Neural crest cell (in vitro differentiated cells): ENCODE results near the gene ZC3H12C. TPM values are rescaled to one million over a fixed set of nuclear protein-coding genes. Genes with fewer than 3 reads are reported as not detected.

Source experiments
- DNase-seq: peaks from one replicate; pipeline ENCODE4 v3.0.0; 2021; ENCODE audit warnings: low read depth, mixed read lengths, low spot score
- H3K27ac Mint-ChIP-seq: one replicate; pipeline ENCODE4 v1.8.0; 2021; ENCODE audit warnings: mild to moderate bottlenecking, mixed read lengths; ENCODE audit not compliant: unreplicated experiment
- H3K27me3 Mint-ChIP-seq: 2 replicates; pipeline ENCODE4 v1.8.0; 2021; ENCODE audit warnings: low read depth, mild to moderate bottlenecking, mixed read lengths
- H3K36me3 Mint-ChIP-seq: 2 replicates; pipeline ENCODE4 v1.8.0; 2021; ENCODE audit warnings: low read depth, mild to moderate bottlenecking, mixed read lengths
- H3K4me1 Mint-ChIP-seq: 2 replicates; pipeline ENCODE4 v1.8.0; 2021; ENCODE audit warnings: mixed read lengths
- H3K4me3 Mint-ChIP-seq: one replicate; pipeline ENCODE4 v1.8.0; 2021; ENCODE audit warnings: mild to moderate bottlenecking, mixed read lengths
- H3K9me3 Mint-ChIP-seq: 2 replicates; pipeline ENCODE4 v1.8.0; 2021; ENCODE audit warnings: mixed read lengths
- CTCF ChIP-seq: fragments of 200-600 bp; sonication (generic); conservative IDR thresholded peaks from 2 replicates; pipeline ENCODE4 v1.5.0; 2021; ENCODE audit warnings: antibody characterized with exemption, mild to moderate bottlenecking
- long read RNA-seq: library from polyadenylated mRNA; unstranded; transcript quantifications from one replicate; pipeline ENCODE4 v2.0.0, GENCODE V29; 2020
- total RNA-seq: library from RNA; stranded (reverse); gene quantifications from 2 replicates; pipeline ENCODE4 v1.2.1, GENCODE V29; 2021

ZC3H12C gene
- 14.4 TPM in 2 replicates for total RNA-seq
- long read RNA-seq, full-length matches to known transcripts: 2 of 12 reads
- long read RNA-seq, partial matches to known transcripts: 2 of 12 reads
- long read RNA-seq, other reads (novel, unspliced or antisense): 8 of 12 reads

GRCh38 chr11:110092515-110093406 is at the start of gene ZC3H12C:
ZC3H12C (plus strand) TSS chr11:110093392; CDS start chr11:110093412, 20 bp downstream.
- Mint-ChIP-seq H3K4me3 (peak within 1 kb of the TSS; percentile 95), H3K27me3 (peaks cover 5% of the 10 kb centered on the region), H3K9me3 (no peaks in the 10 kb centered on the region), H3K36me3 (no peaks in the 10 kb centered on the region), H3K4me1 (peaks cover 34% of the 10 kb centered on the region), H3K27ac (peak within 1 kb of the TSS; percentile 96)
- DNase-seq: peak; percentile 67
- peak; percentile 66 for TF ChIP-seq CTCF

- TF ChIP-seq CTCF: no peak
- Mint-ChIP-seq H3K9me3 (peaks cover 3% of the 10 kb centered on the region), H3K27me3 (peaks cover 2% of the 10 kb centered on the region), H3K36me3 (peaks cover 2% of the 10 kb centered on the region), H3K27ac (no peak overlapping the region), H3K4me3 (no peak overlapping the region), H3K4me1 (peaks cover 6% of the 10 kb centered on the region)
- no peak for DNase-seq
Measured at GRCh38 chr11:110044226-110044968, 48.8 kb upstream of the ZC3H12C start.

- H3K27me3 Mint-ChIP-seq: peaks cover 2% of the 10 kb centered on the region
- peaks cover 6% of the 10 kb centered on the region for H3K4me1 Mint-ChIP-seq
- TF ChIP-seq CTCF: no peak
- H3K4me3 Mint-ChIP-seq: no peak overlapping the region
- peak overlapping the region; percentile 45 for H3K27ac Mint-ChIP-seq
- H3K36me3 Mint-ChIP-seq: peaks cover 2% of the 10 kb centered on the region
- DNase-seq: no peak
- H3K9me3 Mint-ChIP-seq: peaks cover 3% of the 10 kb centered on the region
Measured at GRCh38 chr11:110046775-110047380, 46.3 kb upstream of the ZC3H12C start.

DNA sequence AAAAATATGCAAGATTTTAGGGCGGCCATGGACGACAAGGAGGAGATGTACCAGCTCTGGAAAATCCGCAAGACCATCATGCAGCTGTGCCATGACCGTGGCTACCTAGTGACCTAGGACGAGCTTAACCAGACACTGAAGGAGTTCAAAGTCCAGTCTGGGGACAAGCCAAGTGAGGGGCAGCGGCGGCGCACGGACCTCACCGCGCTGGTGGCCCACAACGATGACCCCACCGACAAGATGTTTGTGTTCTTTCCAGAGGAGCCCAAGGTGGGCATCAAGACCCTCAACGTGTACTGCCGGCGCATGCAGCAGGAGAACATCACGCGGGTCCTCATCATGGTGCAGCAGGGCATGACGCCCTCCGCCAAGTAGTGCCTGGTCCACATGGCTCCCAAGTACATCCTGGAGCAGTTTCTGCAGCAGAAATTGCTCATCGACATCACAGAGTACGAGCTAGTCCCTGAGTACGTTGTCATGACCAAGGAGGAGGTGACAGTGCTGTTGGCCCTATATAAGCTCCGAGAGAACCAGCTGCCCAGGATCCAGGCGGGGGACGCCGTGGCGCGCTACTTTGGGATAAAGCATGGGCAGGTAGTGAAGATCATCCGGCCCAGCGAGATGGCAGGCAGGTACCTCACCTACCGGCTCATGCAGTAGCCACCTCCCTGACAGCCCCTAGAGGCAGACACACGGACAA is 43.5 kb upstream of the ZC3H12C start:
- H3K4me3 Mint-ChIP-seq: no peak overlapping the region
- peaks cover 13% of the 10 kb centered on the region for H3K9me3 Mint-ChIP-seq
- no peaks in the 10 kb centered on the region for H3K27me3 Mint-ChIP-seq
- H3K27ac Mint-ChIP-seq: no peak overlapping the region
- H3K36me3 Mint-ChIP-seq: peaks cover 10% of the 10 kb centered on the region
- DNase-seq: no peak
- TF ChIP-seq CTCF: no peak
- peaks cover 6% of the 10 kb centered on the region for H3K4me1 Mint-ChIP-seq

DNA sequence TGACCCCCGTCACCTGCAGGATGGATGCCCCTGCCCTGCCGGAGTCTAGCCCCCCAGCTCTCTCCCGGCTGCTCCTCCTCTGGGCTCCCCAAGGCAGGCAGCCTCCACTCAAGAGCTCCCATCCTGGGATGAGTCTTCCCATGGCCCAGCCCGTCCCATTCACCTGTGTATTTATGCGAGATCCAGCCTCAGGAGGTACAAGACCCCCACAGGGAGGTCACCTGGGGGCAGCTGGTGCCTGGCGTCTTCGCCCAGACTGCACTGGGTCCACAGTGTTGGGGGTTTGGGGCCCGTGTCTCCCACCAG is 43.0 kb upstream of the ZC3H12C start:
- no peaks in the 10 kb centered on the region for H3K27me3 Mint-ChIP-seq
- TF ChIP-seq CTCF: no peak
- DNase-seq: no peak
- H3K4me1 Mint-ChIP-seq: peaks cover 6% of the 10 kb centered on the region
- H3K4me3 Mint-ChIP-seq: no peak overlapping the region
- no peak overlapping the region for H3K27ac Mint-ChIP-seq
- peaks cover 10% of the 10 kb centered on the region for H3K36me3 Mint-ChIP-seq
- H3K9me3 Mint-ChIP-seq: peaks cover 13% of the 10 kb centered on the region
